Uterus (tissue), 2 donors: ENCODE measurements around the gene CDYL.

ENCODE experiments used
- POLR2A ChIP-seq, 2 donors: fragments of 450-650 bp; IDR thresholded peaks; one replicate each; pipeline ENCODE4 v1.6.1; 2016; ENCODE audit warnings: antibody characterized with exemption in 2 of 2, mild to moderate bottlenecking in 1 of 2, moderate library complexity in 1 of 2
- TF ChIP-seq, protein P1 (sequence below), 4 experiments: fragments of 200-600 bp in 2 of 4; fragments of 450-650 bp in 2 of 4; sonication (generic) in 2 of 4; IDR thresholded peaks; one replicate each; pipeline ENCODE4 v1.5.1; 2016 to 2019; ENCODE audit warnings: antibody characterized with exemption in 4 of 4, mild to moderate bottlenecking in 2 of 4, moderate library complexity in 1 of 4

DNA sequence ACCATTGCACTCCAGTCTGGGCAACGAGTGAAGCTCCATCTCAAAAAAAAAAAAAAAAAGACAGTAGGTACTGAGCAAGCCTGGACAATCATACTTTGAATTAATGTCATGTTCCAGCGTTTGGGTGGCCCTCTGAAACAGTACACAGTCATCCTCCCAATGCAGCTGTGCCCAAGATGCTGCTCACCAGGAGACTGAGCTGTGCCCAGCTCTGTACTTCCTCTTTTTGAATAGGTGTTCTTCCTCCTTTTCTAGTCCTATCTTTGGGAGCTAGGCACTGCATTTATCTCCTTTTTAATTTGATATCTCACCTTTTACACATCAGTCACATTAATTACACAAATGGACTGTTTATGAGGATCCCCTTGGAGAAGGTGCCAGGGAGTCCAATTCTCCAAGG lies 126.2 kb downstream of the CDYL start:
- TF ChIP-seq, protein P1, sequence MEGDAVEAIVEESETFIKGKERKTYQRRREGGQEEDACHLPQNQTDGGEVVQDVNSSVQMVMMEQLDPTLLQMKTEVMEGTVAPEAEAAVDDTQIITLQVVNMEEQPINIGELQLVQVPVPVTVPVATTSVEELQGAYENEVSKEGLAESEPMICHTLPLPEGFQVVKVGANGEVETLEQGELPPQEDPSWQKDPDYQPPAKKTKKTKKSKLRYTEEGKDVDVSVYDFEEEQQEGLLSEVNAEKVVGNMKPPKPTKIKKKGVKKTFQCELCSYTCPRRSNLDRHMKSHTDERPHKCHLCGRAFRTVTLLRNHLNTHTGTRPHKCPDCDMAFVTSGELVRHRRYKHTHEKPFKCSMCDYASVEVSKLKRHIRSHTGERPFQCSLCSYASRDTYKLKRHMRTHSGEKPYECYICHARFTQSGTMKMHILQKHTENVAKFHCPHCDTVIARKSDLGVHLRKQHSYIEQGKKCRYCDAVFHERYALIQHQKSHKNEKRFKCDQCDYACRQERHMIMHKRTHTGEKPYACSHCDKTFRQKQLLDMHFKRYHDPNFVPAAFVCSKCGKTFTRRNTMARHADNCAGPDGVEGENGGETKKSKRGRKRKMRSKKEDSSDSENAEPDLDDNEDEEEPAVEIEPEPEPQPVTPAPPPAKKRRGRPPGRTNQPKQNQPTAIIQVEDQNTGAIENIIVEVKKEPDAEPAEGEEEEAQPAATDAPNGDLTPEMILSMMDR (IDR thresholded peaks at IDR 0.05): no peak
- TF ChIP-seq POLR2A (IDR thresholded peaks at IDR 0.05): no peak
